Measurements from ENCODE around the gene GOLGA5.
"Not testable (repeated sequence)": the region's sequence is repeated elsewhere in the genome, so short reads cannot be mapped to it uniquely, and the experiment has no call there.

The GOLGA5 gene

GRCh38 chr14:92793709-92794546 lies at the start of gene GOLGA5:
TSS of gene GOLGA5 (plus strand) at chr14:92794305. CDS start at chr14:92797438, 3,133 bp downstream.
- peaks cover 14% of the 10 kb centered on the region for H3K36me3 ChIP-seq (replicated peaks)
- H3K4me3 ChIP-seq (ENCODE audit: low read depth, low read length), result peak within 1 kb of the TSS; percentile 99
- H3K27me3 ChIP-seq (replicated peaks), result no peaks in the 10 kb centered on the region
- no peak for TF ChIP-seq CTCF (IDR thresholded peaks at IDR 0.05; ENCODE audit: low read depth, low read length, missing control alignments)
- in situ Hi-C loops (cut with HindIII; ENCODE audit: low pct_ligation_motif_present, low sequenced_read_pairs), result no loop called here
- peak; percentile 95 for DNase-seq
- H3K27ac ChIP-seq, result peak within 1 kb of the TSS; percentile 90

GRCh38 chr14:92747701-92748258 lies 46.3 kb upstream of the GOLGA5 start:
- in situ Hi-C loops (cut with HindIII; ENCODE audit: low pct_ligation_motif_present, low sequenced_read_pairs), result no loop called here
- H3K4me3 ChIP-seq (ENCODE audit: low read depth, low read length), result peak overlapping the region; percentile 76
- H3K27ac ChIP-seq, result peak overlapping the region; percentile 81
- DNase-seq, result no peak
- H3K27me3 ChIP-seq (replicated peaks), result no peaks in the 10 kb centered on the region
- H3K36me3 ChIP-seq (replicated peaks), result no peaks in the 10 kb centered on the region
- no peak for TF ChIP-seq CTCF (IDR thresholded peaks at IDR 0.05; ENCODE audit: low read depth, low read length, missing control alignments)

- no peak for TF ChIP-seq CTCF (IDR thresholded peaks at IDR 0.05; ENCODE audit: low read depth, low read length, missing control alignments)
- peak within 1 kb of the TSS; percentile 81 for H3K27ac ChIP-seq
- no peaks in the 10 kb centered on the region for H3K27me3 ChIP-seq (replicated peaks)
- H3K4me3 ChIP-seq (ENCODE audit: low read depth, low read length), result peak within 1 kb of the TSS; percentile 76
- in situ Hi-C loops (cut with HindIII; ENCODE audit: low pct_ligation_motif_present, low sequenced_read_pairs), result no loop called here
- H3K36me3 ChIP-seq (replicated peaks), result no peaks in the 10 kb centered on the region
- peak; percentile 95 for DNase-seq
These were observed 45.7 kb upstream of the GOLGA5 start, which contains the start of gene LGMN for GRCh38 chr14:92748259-92749016. TSS of gene LGMN (minus strand) at chr14:92748627. CDS start at chr14:92732786, 15,841 bp downstream.

- H3K27ac ChIP-seq; H3K4me3 ChIP-seq (ENCODE audit: low read depth, low read length); H3K36me3 ChIP-seq (replicated peaks); DNase-seq; H3K27me3 ChIP-seq (replicated peaks); in situ Hi-C loops (cut with HindIII; ENCODE audit: low pct_ligation_motif_present, low sequenced_read_pairs): not testable (repeated sequence)
These were observed 43.8 kb upstream of the GOLGA5 start for GRCh38 chr14:92750222-92750728.

- Histone ChIP-seq H3K27ac (no peak overlapping the region), H3K27me3 (replicated peaks) (no peaks in the 10 kb centered on the region), H3K36me3 (replicated peaks) (no peaks in the 10 kb centered on the region), H3K4me3 (ENCODE audit: low read depth, low read length) (no peak overlapping the region)
- no peak for DNase-seq
- no peak for TF ChIP-seq CTCF (IDR thresholded peaks at IDR 0.05; ENCODE audit: low read depth, low read length, missing control alignments)
- in situ Hi-C loops (cut with HindIII; ENCODE audit: low pct_ligation_motif_present, low sequenced_read_pairs), result no loop called here
These were observed 43.1 kb upstream of the GOLGA5 start for GRCh38 chr14:92750994-92751400.

- no peaks in the 10 kb centered on the region for H3K27me3 ChIP-seq (replicated peaks)
- no peaks in the 10 kb centered on the region for H3K36me3 ChIP-seq (replicated peaks)
- in situ Hi-C loops (cut with HindIII; ENCODE audit: low pct_ligation_motif_present, low sequenced_read_pairs), result no loop called here
- DNase-seq, result no peak
- no peak overlapping the region for H3K4me3 ChIP-seq (ENCODE audit: low read depth, low read length)
- H3K27ac ChIP-seq, result no peak overlapping the region
- TF ChIP-seq CTCF (IDR thresholded peaks at IDR 0.05; ENCODE audit: low read depth, low read length, missing control alignments), result no peak
These were observed 42.3 kb upstream of the GOLGA5 start for GRCh38 chr14:92751819-92752218.
